Posterior vena cava (tissue), 2 donors: ENCODE data around the gene HSD17B12. TPM values are rescaled to one million over a fixed set of nuclear protein-coding genes. Genes with fewer than 3 reads are reported as not detected.
A peak's percentile ranks its signal among the peaks of the same experiment; 100 is the strongest.

Experiments used
- DNase-seq: peaks from one replicate; pipeline ENCODE4 v3.0.0-alpha.2; 2020; ENCODE audit warnings: low spot score
- intact Hi-C, 2 donors: fragments of 100-400 bp; cut with DNase I; formaldehyde crosslinking; loops; one replicate each; pipeline versions ENCODE4 v1.14.1 to v1.14.2; 2022 to 2023
- total RNA-seq, 2 donors: library from RNA; stranded (reverse); fragmentation: NEBNext Ultra II Directional; extraction: Animal tissue kit (Norgen Biotek cat#: 25700); gene quantifications; one replicate each; pipeline ENCODE4 v1.2.1, GENCODE V29; 2021
- donor health status: DM: yes; HTN: yes; CAD: no.
- donor health status: DM: yes; HTN: yes; CAD: no.

Gene HSD17B12
- total RNA-seq, 2 donors from 2014 or later, result 80.7 to 85.4 TPM

GRCh38 chr11:43834286-43834685 lies 153.7 kb downstream of the HSD17B12 start:
- no peak for DNase-seq
- intact Hi-C loops, result no loop called here

GRCh38 chr11:43835104-43835503 lies 154.6 kb downstream of the HSD17B12 start:
- intact Hi-C loops, result no loop called here
- no peak for DNase-seq

- no peak for DNase-seq
- intact Hi-C loops, result no loop called here
Measured at GRCh38 chr11:43837879-43838278, 157.3 kb downstream of the HSD17B12 start.

- intact Hi-C loops, result loop anchor here in 1 of 2 donors (10.0 kb wide), 1 partner anchor 267 kb away; no protein-coding TSS in a partner anchor
- DNase-seq, result no peak
Measured at GRCh38 chr11:43842021-43842420, 161.5 kb downstream of the HSD17B12 start.

GRCh38 chr11:43845816-43846215 lies 165.3 kb downstream of the HSD17B12 start:
- intact Hi-C loops, result loop anchor here in 1 of 2 donors (10.0 kb wide), 1 partner anchor 271 kb away; no protein-coding TSS in a partner anchor
- no peak for DNase-seq

GRCh38 chr11:43852057-43852636 lies 171.6 kb downstream of the HSD17B12 start:
- DNase-seq, result no peak
- intact Hi-C loops, result no loop called here

- no peak for DNase-seq
- intact Hi-C loops, result no loop called here
Measured at GRCh38 chr11:43853781-43854180, 173.2 kb downstream of the HSD17B12 start.

GRCh38 chr11:43856993-43857392 lies 176.5 kb downstream of the HSD17B12 start:
- no peak for DNase-seq
- intact Hi-C loops, result no loop called here

- no peak for DNase-seq
- intact Hi-C loops, result no loop called here
Measured at GRCh38 chr11:43861141-43861540, 180.6 kb downstream of the HSD17B12 start.

GRCh38 chr11:43866520-43866919 lies 186.0 kb downstream of the HSD17B12 start:
- intact Hi-C loops, result no loop called here
- no peak for DNase-seq

GRCh38 chr11:43866969-43867368 lies 186.4 kb downstream of the HSD17B12 start:
- DNase-seq, result no peak
- intact Hi-C loops, result no loop called here

- intact Hi-C loops, result no loop called here
- no peak for DNase-seq
Measured at GRCh38 chr11:43868852-43869567, 188.5 kb downstream of the HSD17B12 start.

GRCh38 chr11:43871051-43871450 lies 190.5 kb downstream of the HSD17B12 start:
- DNase-seq, result no peak

GRCh38 chr11:43872995-43873394 lies 192.5 kb downstream of the HSD17B12 start:
- no peak for DNase-seq
- intact Hi-C loops, result no loop called here

More at GRCh38 chr11:43871051-43871450, 190.5 kb downstream of the HSD17B12 start:
- intact Hi-C loops, result no loop called here

GRCh38 chr11:43874078-43874477 lies 193.5 kb downstream of the HSD17B12 start:
- no peak for DNase-seq
- intact Hi-C loops, result no loop called here

- intact Hi-C loops, result no loop called here
Measured at GRCh38 chr11:43874738-43875137, 194.2 kb downstream of the HSD17B12 start.

GRCh38 chr11:43879789-43880639 lies 199.5 kb downstream of the HSD17B12 start:
- intact Hi-C loops, result no loop called here

More at GRCh38 chr11:43874738-43875137, 194.2 kb downstream of the HSD17B12 start:
- no peak for DNase-seq

GRCh38 chr11:43880640-43881159 lies 200.2 kb downstream of the HSD17B12 start, which contains the start of gene ALKBH3:
Gene ALKBH3, plus strand, starts transcription at chr11:43880831. Its CDS starts 1,822 bp downstream, at chr11:43882653.
- intact Hi-C loops, result no loop called here
- peak; percentile 98 for DNase-seq

More at GRCh38 chr11:43879789-43880639, 199.5 kb downstream of the HSD17B12 start:
- no peak for DNase-seq

- no peak for DNase-seq
- intact Hi-C loops, result loop anchor here in 1 of 2 donors (5.0 kb wide), 1 partner anchor 144 kb away; no protein-coding TSS in a partner anchor
Measured at GRCh38 chr11:43892851-43893250, 212.3 kb downstream of the HSD17B12 start.
